Activated naive CD4-positive, alpha-beta T cell treated with anti-CD3 and anti-CD28 coated beads, Interleukin-2, amount 50 U/mL, for 16 hours (primary cell): ENCODE measurements around the gene SLC2A10.

Experiments
- DNase-seq: peaks from one replicate; pipeline ENCODE4 v3.0.0-alpha.2; 2020

Gene SLC2A10

GRCh38 chr20:46704714-46705377 lies 4.6 kb upstream of the SLC2A10 start:
- DNase-seq: no peak

GRCh38 chr20:46705378-46705729 lies 4.1 kb upstream of the SLC2A10 start:
- no peak for DNase-seq

GRCh38 chr20:46706242-46706641 lies 3.2 kb upstream of the SLC2A10 start:
- no peak for DNase-seq

- no peak for DNase-seq
Observed at GRCh38 chr20:46708172-46708860, 1.1 kb upstream of the SLC2A10 start.

GRCh38 chr20:46709055-46709458 lies 392 bp upstream of the SLC2A10 start:
- no peak for DNase-seq

- no peak for DNase-seq
Observed at GRCh38 chr20:46710153-46710913, 884 bp downstream of the SLC2A10 start.

GRCh38 chr20:46712056-46712636 lies 2.7 kb downstream of the SLC2A10 start:
- no peak for DNase-seq

GRCh38 chr20:46713957-46714834 lies 4.7 kb downstream of the SLC2A10 start:
- DNase-seq: no peak

GRCh38 chr20:46715292-46715756 lies 5.9 kb downstream of the SLC2A10 start:
- no peak for DNase-seq

GRCh38 chr20:46717818-46718541 lies 8.5 kb downstream of the SLC2A10 start:
- DNase-seq: no peak

- no peak for DNase-seq
Observed at GRCh38 chr20:46720019-46720418, 10.6 kb downstream of the SLC2A10 start.

- DNase-seq: no peak
Observed at GRCh38 chr20:46720776-46721425, 11.5 kb downstream of the SLC2A10 start.

GRCh38 chr20:46721476-46721875 lies 12.0 kb downstream of the SLC2A10 start:
- DNase-seq: no peak

GRCh38 chr20:46722450-46722849 lies 13.0 kb downstream of the SLC2A10 start:
- DNase-seq: no peak

GRCh38 chr20:46723039-46723438 lies 13.6 kb downstream of the SLC2A10 start:
- DNase-seq: no peak

GRCh38 chr20:46724343-46724959 lies 15.0 kb downstream of the SLC2A10 start:
- DNase-seq: no peak

GRCh38 chr20:46725186-46726165 lies 16.0 kb downstream of the SLC2A10 start:
- no peak for DNase-seq

- no peak for DNase-seq
Observed at GRCh38 chr20:46731770-46732169, 22.3 kb downstream of the SLC2A10 start.

GRCh38 chr20:46735436-46735835 lies 26.0 kb downstream of the SLC2A10 start:
- no peak for DNase-seq
